Measurements from ENCODE around the gene STPG4. TPM values are rescaled to one million over a fixed set of nuclear protein-coding genes. Genes with fewer than 3 reads are reported as not detected.

The STPG4 gene
- total and polyA plus RNA-seq, 8 donors = 0.17 to 1.0 (median 0.33) TPM

GRCh38 chr2:47072018-47072691, 83.0 kb downstream of the STPG4 start:
- Histone ChIP-seq H3K27ac (peak overlapping the region; percentile 88 to 92), H3K36me3 (peaks cover 0 to 16% of the 10 kb centered on the region in 2 donors), H3K4me1 (peaks cover 55 to 81% of the 10 kb centered on the region in 2 donors), H3K4me3 (no peak overlapping the region), H3K9me3 (no peaks in the 10 kb centered on the region), H3K27me3 (no peaks in the 10 kb centered on the region)
- TF ChIP-seq, protein P1, sequence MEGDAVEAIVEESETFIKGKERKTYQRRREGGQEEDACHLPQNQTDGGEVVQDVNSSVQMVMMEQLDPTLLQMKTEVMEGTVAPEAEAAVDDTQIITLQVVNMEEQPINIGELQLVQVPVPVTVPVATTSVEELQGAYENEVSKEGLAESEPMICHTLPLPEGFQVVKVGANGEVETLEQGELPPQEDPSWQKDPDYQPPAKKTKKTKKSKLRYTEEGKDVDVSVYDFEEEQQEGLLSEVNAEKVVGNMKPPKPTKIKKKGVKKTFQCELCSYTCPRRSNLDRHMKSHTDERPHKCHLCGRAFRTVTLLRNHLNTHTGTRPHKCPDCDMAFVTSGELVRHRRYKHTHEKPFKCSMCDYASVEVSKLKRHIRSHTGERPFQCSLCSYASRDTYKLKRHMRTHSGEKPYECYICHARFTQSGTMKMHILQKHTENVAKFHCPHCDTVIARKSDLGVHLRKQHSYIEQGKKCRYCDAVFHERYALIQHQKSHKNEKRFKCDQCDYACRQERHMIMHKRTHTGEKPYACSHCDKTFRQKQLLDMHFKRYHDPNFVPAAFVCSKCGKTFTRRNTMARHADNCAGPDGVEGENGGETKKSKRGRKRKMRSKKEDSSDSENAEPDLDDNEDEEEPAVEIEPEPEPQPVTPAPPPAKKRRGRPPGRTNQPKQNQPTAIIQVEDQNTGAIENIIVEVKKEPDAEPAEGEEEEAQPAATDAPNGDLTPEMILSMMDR (IDR thresholded peaks at IDR 0.05) = peak in 1 of 2 donors; percentile 29
- intact Hi-C loops (cut with DNase I) = no loop called here
- DNase-seq (peak in 3 of 4 donors; percentile 78 to 90 (median 88)), ATAC-seq (peak; percentile 57)

- Histone ChIP-seq H3K4me1 (peaks cover 50 to 82% of the 10 kb centered on the region in 2 donors), H3K36me3 (peaks cover 0 to 17% of the 10 kb centered on the region in 2 donors), H3K9me3 (no peaks in the 10 kb centered on the region), H3K4me3 (no peak overlapping the region), H3K27ac (peak overlapping the region; percentile 88 to 92), H3K27me3 (no peaks in the 10 kb centered on the region)
- TF ChIP-seq, protein P1 (IDR thresholded peaks at IDR 0.05) = no peak
- DNase-seq (peak in 2 of 4 donors; percentile 80 to 87), ATAC-seq (peak; percentile 14)
- intact Hi-C loops (cut with DNase I) = no loop called here
These were observed 83.9 kb downstream of the STPG4 start for GRCh38 chr2:47070920-47071824.

DNA sequence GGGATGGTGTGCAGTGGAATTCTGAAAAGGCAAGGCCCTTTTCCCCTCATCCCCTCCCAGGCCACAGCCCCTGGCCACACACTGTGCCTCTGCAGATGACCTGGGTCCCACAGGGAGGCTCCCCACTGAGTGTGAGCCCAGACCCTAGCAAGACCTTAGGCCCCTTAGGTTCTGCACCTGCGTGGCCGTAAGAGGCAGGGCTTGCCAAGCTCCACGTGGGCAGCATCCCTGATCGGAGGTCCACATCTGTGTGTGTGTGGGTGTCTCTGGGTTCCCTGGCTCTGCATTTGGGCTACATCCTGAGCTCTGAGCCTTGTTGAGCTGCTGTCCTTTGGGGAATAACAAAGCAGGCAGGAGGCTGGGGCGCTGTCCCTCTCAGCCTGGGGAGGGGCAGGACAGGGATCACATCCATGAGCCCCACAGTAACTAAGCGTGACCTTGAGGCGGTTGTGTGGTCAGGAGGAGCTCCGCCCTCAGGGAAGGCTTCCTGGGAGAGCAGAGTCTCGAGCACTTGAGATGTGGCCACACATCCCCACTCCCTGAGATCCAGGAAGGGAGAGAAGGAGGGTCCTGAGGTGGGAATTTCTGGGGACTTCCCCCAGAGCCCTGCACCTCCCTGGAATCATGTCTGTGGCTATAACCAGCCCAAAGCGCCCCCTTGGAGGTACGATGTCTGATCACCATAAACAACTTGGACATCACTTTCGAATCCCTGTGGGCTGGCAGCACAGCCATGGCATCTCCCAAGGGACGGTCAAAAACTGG, 84.8 kb downstream of the STPG4 start:
- no peak for ATAC-seq
- H3K27me3 ChIP-seq = no peaks in the 10 kb centered on the region
- peaks cover 58 to 82% of the 10 kb centered on the region in 2 donors for H3K4me1 ChIP-seq
- H3K9me3 ChIP-seq = no peaks in the 10 kb centered on the region
- no peak overlapping the region for H3K4me3 ChIP-seq
- peak overlapping the region; percentile 88 to 92 for H3K27ac ChIP-seq
- TF ChIP-seq, protein P1 (IDR thresholded peaks at IDR 0.05) = no peak
- intact Hi-C loops (cut with DNase I) = no loop called here
- H3K36me3 ChIP-seq = peaks cover 0 to 17% of the 10 kb centered on the region in 2 donors
- no peak for DNase-seq

- Histone ChIP-seq H3K4me3 (no peak overlapping the region), H3K27me3 (no peaks in the 10 kb centered on the region), H3K9me3 (no peaks in the 10 kb centered on the region), H3K27ac (peak overlapping the region; percentile 88 to 92), H3K4me1 (peaks cover 58 to 83% of the 10 kb centered on the region in 2 donors), H3K36me3 (peaks cover 0 to 17% of the 10 kb centered on the region in 2 donors)
- ATAC-seq = peak; percentile 80
- peak in 3 of 4 donors; percentile 76 to 86 (median 79) for DNase-seq
- TF ChIP-seq, protein P1 (IDR thresholded peaks at IDR 0.05) = no peak
- intact Hi-C loops (cut with DNase I) = no loop called here
These were observed 85.4 kb downstream of the STPG4 start for GRCh38 chr2:47069628-47070154.

Measured in left lung (tissue), 10 donors.